GM20000 (cell line): ENCODE data around the gene CTNNBL1.
"Not testable (repeated sequence)": the region's sequence is repeated elsewhere in the genome, so short reads cannot be mapped to it uniquely, and the experiment has no call there.

Experiments
- DNase-seq: peaks from one replicate; pipeline ENCODE4 v3.0.0; 2012; ENCODE audit warnings: low spot score
- CTCF ChIP-seq: IDR thresholded peaks from 2 replicates; pipeline ENCODE4 v1.5.1; 2012; ENCODE audit warnings: mild to moderate bottlenecking, control low read depth; ENCODE audit errors: extremely low read depth, missing control alignments

Gene CTNNBL1

GRCh38 chr20:37681384-37682112 lies 12.3 kb upstream of the CTNNBL1 start:
- DNase-seq, result no peak
- no peak for TF ChIP-seq CTCF

DNA sequence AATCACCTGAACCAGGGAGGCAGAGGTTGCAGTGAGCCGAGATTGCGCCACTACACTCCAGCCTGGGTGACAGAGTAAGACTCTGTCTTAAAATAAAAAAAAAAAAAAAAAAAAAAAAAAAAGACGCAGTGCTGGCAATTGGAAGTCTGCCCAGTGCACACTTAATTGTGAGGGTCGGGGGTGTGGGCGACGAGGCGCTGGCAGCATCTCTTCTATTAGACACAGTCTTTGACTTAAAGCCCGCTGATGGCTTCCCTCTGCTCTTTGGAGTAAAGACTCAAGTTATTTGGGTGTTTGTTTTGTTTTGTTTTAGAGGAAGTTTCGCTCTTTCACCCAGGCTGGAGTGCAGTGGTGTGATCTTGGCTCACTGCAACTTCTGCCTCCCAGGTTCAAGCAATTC lies 10.7 kb upstream of the CTNNBL1 start:
- DNase-seq, result not testable (repeated sequence)

DNA sequence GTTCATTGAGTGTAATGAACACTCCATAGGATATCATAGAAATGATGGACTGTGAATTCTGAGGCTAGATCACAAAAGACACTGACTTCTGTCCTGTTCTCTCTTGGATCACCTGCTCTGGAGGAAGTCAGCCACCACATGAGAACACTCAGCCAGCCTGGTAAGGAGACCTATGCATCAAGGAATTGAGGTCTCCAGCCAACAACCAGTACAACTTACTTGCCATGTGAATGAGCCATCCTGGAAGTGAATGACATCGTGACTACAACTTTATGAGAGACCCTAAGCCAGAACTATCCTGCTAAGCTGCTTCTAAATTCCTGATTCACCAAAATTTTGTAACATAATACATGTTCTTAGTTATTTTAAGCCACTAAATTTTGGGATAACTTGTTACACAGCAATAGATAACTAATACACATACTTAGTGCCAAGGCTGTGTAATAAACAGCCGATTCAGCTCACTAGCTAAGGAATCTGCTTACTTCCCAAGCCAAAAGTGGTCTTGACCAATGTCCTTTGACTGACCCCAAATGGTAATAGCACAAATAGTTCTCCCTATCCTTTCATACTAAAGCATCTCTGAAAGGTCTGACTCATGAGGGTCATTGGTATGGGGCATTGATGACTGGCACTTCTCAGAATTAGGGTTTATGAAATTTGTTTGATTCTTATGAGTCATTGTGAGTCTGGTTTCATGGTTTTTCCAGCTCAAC lies 6.9 kb upstream of the CTNNBL1 start:
- no peak for TF ChIP-seq CTCF
- DNase-seq, result no peak

- no peak for TF ChIP-seq CTCF
- no peak for DNase-seq
Observed at GRCh38 chr20:37687478-37687805, 6.4 kb upstream of the CTNNBL1 start.

GRCh38 chr20:37688093-37688492 lies 5.7 kb upstream of the CTNNBL1 start:
- DNase-seq, result no peak
- no peak for TF ChIP-seq CTCF

GRCh38 chr20:37690626-37691369 lies 3.0 kb upstream of the CTNNBL1 start:
- no peak for DNase-seq
- no peak for TF ChIP-seq CTCF

- no peak for TF ChIP-seq CTCF
- DNase-seq, result no peak
Observed at GRCh38 chr20:37692459-37693166, 1.2 kb upstream of the CTNNBL1 start.
